HepG2 (cell line): Measurements from ENCODE around the gene ING5. TPM values are rescaled to one million over a fixed set of nuclear protein-coding genes. Genes with fewer than 3 reads are reported as not detected.

Experiments
- ARID3A ChIP-seq: IDR thresholded peaks from 2 replicates; pipeline ENCODE4 v1.6.1; 2012; ENCODE audit warnings: low read depth, low read length, improper control_type of control experiment
- BCL3 ChIP-seq: sonication (generic); formaldehyde crosslinking; IDR thresholded peaks from 2 replicates; pipeline ENCODE4 v1.5.1; 2020; ENCODE audit warnings: mild to moderate bottlenecking, missing genetic modification reagents, moderate library complexity
- CBX1 ChIP-seq: IDR thresholded peaks from one replicate; pipeline ENCODE4 v1.6.1; 2016; ENCODE audit warnings: antibody characterized with exemption, low read depth
- CBX5 ChIP-seq: sonication (generic); formaldehyde crosslinking; IDR thresholded peaks from 2 replicates; pipeline ENCODE4 v1.4.0; 2020; ENCODE audit warnings: missing genetic modification reagents, borderline replicate concordance
- CENPBD1 ChIP-seq: sonication (generic); formaldehyde crosslinking; IDR thresholded peaks from 2 replicates; pipeline ENCODE4 v1.8.0; 2022; ENCODE audit warnings: missing genetic modification reagents, low read depth, mild to moderate bottlenecking, borderline replicate concordance
- FIP1L1 ChIP-seq: fragments of 200-400 bp; formaldehyde crosslinking; IDR thresholded peaks from 2 replicates; pipeline ENCODE4 v1.6.1; 2018; ENCODE audit warnings: low read depth, mild to moderate bottlenecking, low read length, moderate library complexity, borderline replicate concordance; ENCODE audit not compliant: insufficient read depth
- HNF1B ChIP-seq: sonication (generic); formaldehyde crosslinking; IDR thresholded peaks from 2 replicates; pipeline ENCODE4 v1.5.1; 2020; ENCODE audit warnings: mild to moderate bottlenecking, moderate library complexity, missing genetic modification reagents
- KDM5B ChIP-seq: sonication (generic); formaldehyde crosslinking; IDR thresholded peaks from 2 replicates; pipeline ENCODE4 v1.4.0; 2020; ENCODE audit warnings: missing genetic modification reagents, mild to moderate bottlenecking, borderline replicate concordance
- KLF11 ChIP-seq: IDR thresholded peaks from 2 replicates; pipeline ENCODE4 v1.6.1; 2016; ENCODE audit warnings: missing compliant biosample characterization
- MIER2 ChIP-seq: IDR thresholded peaks from 2 replicates; pipeline ENCODE4 v1.6.1; 2016; ENCODE audit warnings: missing biosample characterization, missing genetic modification reagents
- NR1H2 ChIP-seq: sonication (generic); formaldehyde crosslinking; IDR thresholded peaks from 2 replicates; pipeline ENCODE4 v1.8.1; 2022; ENCODE audit warnings: low read depth, missing genetic modification reagents, borderline replicate concordance
- PHF20 ChIP-seq: sonication (generic); formaldehyde crosslinking; IDR thresholded peaks from 2 replicates; pipeline ENCODE4 v1.5.0; 2020; ENCODE audit warnings: mild to moderate bottlenecking, missing genetic modification reagents
- SIN3A ChIP-seq: IDR thresholded peaks from 2 replicates; pipeline ENCODE4 v1.6.1; 2011; ENCODE audit warnings: low read depth, mild to moderate bottlenecking, control low read depth, low read length, borderline replicate concordance
- TARDBP ChIP-seq: sonication (generic); formaldehyde crosslinking; IDR thresholded peaks from 2 replicates; pipeline ENCODE4 v1.8.0; 2022; ENCODE audit warnings: mild to moderate bottlenecking, missing genetic modification reagents
- ZKSCAN8 ChIP-seq: IDR thresholded peaks from 2 replicates; pipeline ENCODE4 v1.6.1; 2016; ENCODE audit warnings: borderline replicate concordance, missing genetic modification reagents, missing compliant biosample characterization
- ZNF224 ChIP-seq: sonication (generic); formaldehyde crosslinking; IDR thresholded peaks from 2 replicates; pipeline ENCODE4 v1.5.0; 2020; ENCODE audit warnings: mild to moderate bottlenecking, missing genetic modification reagents
- ZNF292 ChIP-seq: sonication (generic); formaldehyde crosslinking; IDR thresholded peaks from 2 replicates; pipeline ENCODE4 v1.8.1; 2022; ENCODE audit warnings: mild to moderate bottlenecking, low read depth, missing genetic modification reagents, borderline replicate concordance
- ZNF580 ChIP-seq: IDR thresholded peaks from 2 replicates; pipeline ENCODE4 v1.6.1; 2016; ENCODE audit warnings: low read depth, borderline replicate concordance
- ZSCAN20 ChIP-seq: sonication (generic); formaldehyde crosslinking; IDR thresholded peaks from 2 replicates; pipeline ENCODE4 v1.4.0; 2020; ENCODE audit warnings: missing genetic modification reagents, mild to moderate bottlenecking, borderline replicate concordance
- ZSCAN22 ChIP-seq: sonication (generic); formaldehyde crosslinking; IDR thresholded peaks from 2 replicates; pipeline ENCODE4 v1.4.0; 2020; ENCODE audit warnings: mild to moderate bottlenecking, missing genetic modification reagents
- ZSCAN5A ChIP-seq: sonication (generic); formaldehyde crosslinking; IDR thresholded peaks from 2 replicates; pipeline ENCODE4 v1.8.0; 2022; ENCODE audit warnings: mild to moderate bottlenecking, missing genetic modification reagents, borderline replicate concordance
- polyA plus RNA-seq, 8 experiments: library from polyadenylated mRNA; depleted of rRNA in 3 of 8; stranded (reverse) in 7 of 8; unstranded in 1 of 8; fragments of >200 nt; fragmentation: Illumina TruSeq in 4 of 8; extraction: Trizol in 4 of 8; gene quantifications; 2 replicates each; pipeline versions ENCODE4 v1.2.1 to v1.2.3, GENCODE V29; 2011 to 2016; ENCODE audit warnings: low read depth in 4 of 8, missing spikeins in 1 of 8, mixed read lengths in 1 of 8; ENCODE audit not compliant: insufficient read depth in 1 of 8
- total RNA-seq, 5 experiments: library from RNA; depleted of rRNA; stranded (reverse); fragments of >200 nt; fragmentation: Illumina TruSeq; extraction: Trizol; gene quantifications; 2 replicates each; pipeline ENCODE4 v1.2.3, GENCODE V29; 2016; ENCODE audit warnings: low read depth in 1 of 5

Gene ING5
- total and polyA plus RNA-seq, 2 of the 13 experiments (the other 11 are each of a cell fraction or from before 2014, with no cell fraction given) = 61.9 to 71.9 TPM

GRCh38 chr2:241771286-241772062 lies 69.6 kb downstream of the ING5 start (continued):
- TF ChIP-seq HNF1B (CRISPR knock-in tag) = peak; percentile 73; the same call in 1 of the 2 replicates
- no peak; the same call in 1 of the 2 replicates for TF ChIP-seq CENPBD1 (CRISPR knock-in tag)
- TF ChIP-seq TARDBP = peak; percentile 62
- no peak for TF ChIP-seq FIP1L1
- TF ChIP-seq ZNF292 (CRISPR knock-in tag) = peak; percentile 84; the same call in 1 of the 2 replicates
- peak; percentile 35 for TF ChIP-seq PHF20 (CRISPR knock-in tag)
- TF ChIP-seq SIN3A = no peak
- TF ChIP-seq ZSCAN20 (CRISPR knock-in tag) = peak; percentile 70; the same call in 1 of the 2 replicates
- peak; percentile 61; the same call in 1 of the 2 replicates for TF ChIP-seq ZSCAN22 (CRISPR knock-in tag)
- no peak; the same call in 1 of the 2 replicates for TF ChIP-seq MIER2 (CRISPR knock-in tag)
- 0 out of 2 replicates have a peak, but pooled peaks have one; percentile 27 for TF ChIP-seq ZNF224 (CRISPR knock-in tag)
- TF ChIP-seq KDM5B (CRISPR knock-in tag) = peak; percentile 86; the same call in 1 of the 2 replicates
- TF ChIP-seq ARID3A = no peak
- no peak for TF ChIP-seq NR1H2 (CRISPR knock-in tag)
- TF ChIP-seq ZKSCAN8 (CRISPR knock-in tag) = no peak
- peak; percentile 90; the same call in 1 of the 2 replicates for TF ChIP-seq ZSCAN5A
- TF ChIP-seq KLF11 (CRISPR knock-in tag) = no peak
- TF ChIP-seq CBX1 = peak; percentile 22
- peak; percentile 20; the same call in 1 of the 2 replicates for TF ChIP-seq CBX5 (CRISPR knock-in tag)
- 0 out of 2 replicates have a peak, but pooled peaks have one; percentile 11 for TF ChIP-seq ZNF580
- peak; percentile 80; the same call in 1 of the 2 replicates for TF ChIP-seq BCL3 (CRISPR knock-in tag)
